Activated CD8-positive, alpha-beta memory T cell treated with anti-CD3 and anti-CD28 coated beads for 24 hours (primary cell): Measurements from ENCODE around the gene TMEM238.
A peak's percentile ranks its signal among the peaks of the same experiment; 100 is the strongest.
"Not testable (repeated sequence)": the region's sequence is repeated elsewhere in the genome, so short reads cannot be mapped to it uniquely, and the experiment has no call there.

ENCODE experiments used
- DNase-seq: peaks from one replicate; pipeline ENCODE4 v3.0.0-alpha.2; 2020

Gene TMEM238

GRCh38 chr19:55384131-55384919 is at the start of gene TMEM238:
TMEM238 (minus strand) TSS chr19:55384292; CDS start chr19:55384259, 33 bp downstream.
- peak; percentile 86 for DNase-seq

GRCh38 chr19:55433292-55433691 is 49.2 kb upstream of the TMEM238 start:
- no peak for DNase-seq

- no peak for DNase-seq
Measured at GRCh38 chr19:55432241-55432959, 48.3 kb upstream of the TMEM238 start.

GRCh38 chr19:55431183-55431582 is 47.1 kb upstream of the TMEM238 start:
- no peak for DNase-seq

- no peak for DNase-seq
Measured at GRCh38 chr19:55426042-55426441, 42.0 kb upstream of the TMEM238 start.

- no peak for DNase-seq
Measured at GRCh38 chr19:55424518-55424917, 40.4 kb upstream of the TMEM238 start.

GRCh38 chr19:55423225-55424005 is 39.3 kb upstream of the TMEM238 start:
- no peak for DNase-seq

GRCh38 chr19:55421281-55421680 is 37.2 kb upstream of the TMEM238 start:
- not testable (repeated sequence) for DNase-seq

GRCh38 chr19:55419624-55420236 is 35.6 kb upstream of the TMEM238 start:
- DNase-seq = no peak

GRCh38 chr19:55419103-55419502 is 35.0 kb upstream of the TMEM238 start:
- no peak for DNase-seq

GRCh38 chr19:55418185-55418584 is 34.1 kb upstream of the TMEM238 start:
- peak; percentile 72 for DNase-seq

- no peak for DNase-seq
Measured at GRCh38 chr19:55410168-55410567, 26.1 kb upstream of the TMEM238 start.

GRCh38 chr19:55409179-55409578 is 25.1 kb upstream of the TMEM238 start:
- not testable (repeated sequence) for DNase-seq

GRCh38 chr19:55408533-55408872 is 24.4 kb upstream of the TMEM238 start:
- no peak for DNase-seq

GRCh38 chr19:55407800-55408532 is 23.9 kb upstream of the TMEM238 start:
- DNase-seq = peak; percentile 99

GRCh38 chr19:55407550-55407799 is 23.4 kb upstream of the TMEM238 start, which contains the start of gene UBE2S:
UBE2S (minus strand) TSS chr19:55407788; CDS start chr19:55407589, 199 bp downstream.
- DNase-seq = not testable (repeated sequence)

GRCh38 chr19:55406826-55407549 is 22.9 kb upstream of the TMEM238 start:
- no peak for DNase-seq

GRCh38 chr19:55406091-55406825 is 22.2 kb upstream of the TMEM238 start:
- DNase-seq = no peak

GRCh38 chr19:55405638-55406037 is 21.5 kb upstream of the TMEM238 start:
- no peak for DNase-seq

- DNase-seq = no peak
Measured at GRCh38 chr19:55402509-55402908, 18.4 kb upstream of the TMEM238 start.

- not testable (repeated sequence) for DNase-seq
Measured at GRCh38 chr19:55401390-55401789, 17.3 kb upstream of the TMEM238 start.
